Spinal cord (tissue), 10 donors: Measurements from ENCODE around the gene HTR7. TPM values are rescaled to one million over a fixed set of nuclear protein-coding genes. Genes with fewer than 3 reads are reported as not detected.

ENCODE experiments used
- DNase-seq, 6 donors: peaks; one replicate each; pipeline versions ENCODE4 v3.0.0 to v3.0.0-alpha.2; 2013 to 2015; ENCODE audit warnings: low spot score in 6 of 6, low read depth in 4 of 6
- H3K27ac ChIP-seq: one replicate; pipeline ENCODE4 v1.5.1; 2013; ENCODE audit warnings: low read depth, low read length, control low read depth
- H3K27me3 ChIP-seq: one replicate; pipeline ENCODE4 v1.6.1; 2013; ENCODE audit warnings: low read length; ENCODE audit not compliant: control insufficient read depth, insufficient read depth
- H3K36me3 ChIP-seq: one replicate; pipeline ENCODE4 v1.6.1; 2013; ENCODE audit warnings: low read length; ENCODE audit not compliant: control insufficient read depth, insufficient read depth
- H3K4me1 ChIP-seq: one replicate; pipeline ENCODE4 v1.6.1; 2013; ENCODE audit warnings: low read length; ENCODE audit not compliant: control insufficient read depth, insufficient read depth
- H3K4me3 ChIP-seq: one replicate; pipeline ENCODE4 v1.5.1; 2013; ENCODE audit warnings: low read depth, low read length, control low read depth
- H3K9me3 ChIP-seq: one replicate; pipeline ENCODE4 v1.6.1; 2013; ENCODE audit warnings: low read length; ENCODE audit not compliant: control insufficient read depth, insufficient read depth
- WGBS: methylation state at CpG from one replicate; pipeline ENCODE4 v1.1.5; 2013; ENCODE audit warnings: missing lambda C conversion rate; ENCODE audit not compliant: insufficient coverage; 5-methylcytosine and 5-hydroxymethylcytosine counted together
- polyA plus RNA-seq, 2 donors: library from polyadenylated mRNA; unstranded; fragments of 120-200 nt; gene quantifications; one replicate each; pipeline ENCODE4 v1.2.1, GENCODE V29; 2013; ENCODE audit not compliant: insufficient read length in 2 of 2
- small RNA-seq: library from RNA; depleted of rRNA; stranded (forward); fragments of <200 nt; gene quantifications from one replicate; pipeline ENCODE3, GENCODE V24; 2014; ENCODE audit warnings: low replicate concordance
- total RNA-seq, 2 donors: library from RNA; depleted of rRNA in 1 of 2; stranded (reverse); fragments of 120-200 nt in 1 of 2; fragments of >200 nt in 1 of 2; gene quantifications; one replicate each; pipeline versions ENCODE4 v1.2.3 to v1.2.4, GENCODE V29; 2013 to 2014
- donor health status: healthy.

HTR7 gene
- total and polyA plus RNA-seq, 4 donors: 3.0 to 12.4 (median 7.7) TPM

DNA sequence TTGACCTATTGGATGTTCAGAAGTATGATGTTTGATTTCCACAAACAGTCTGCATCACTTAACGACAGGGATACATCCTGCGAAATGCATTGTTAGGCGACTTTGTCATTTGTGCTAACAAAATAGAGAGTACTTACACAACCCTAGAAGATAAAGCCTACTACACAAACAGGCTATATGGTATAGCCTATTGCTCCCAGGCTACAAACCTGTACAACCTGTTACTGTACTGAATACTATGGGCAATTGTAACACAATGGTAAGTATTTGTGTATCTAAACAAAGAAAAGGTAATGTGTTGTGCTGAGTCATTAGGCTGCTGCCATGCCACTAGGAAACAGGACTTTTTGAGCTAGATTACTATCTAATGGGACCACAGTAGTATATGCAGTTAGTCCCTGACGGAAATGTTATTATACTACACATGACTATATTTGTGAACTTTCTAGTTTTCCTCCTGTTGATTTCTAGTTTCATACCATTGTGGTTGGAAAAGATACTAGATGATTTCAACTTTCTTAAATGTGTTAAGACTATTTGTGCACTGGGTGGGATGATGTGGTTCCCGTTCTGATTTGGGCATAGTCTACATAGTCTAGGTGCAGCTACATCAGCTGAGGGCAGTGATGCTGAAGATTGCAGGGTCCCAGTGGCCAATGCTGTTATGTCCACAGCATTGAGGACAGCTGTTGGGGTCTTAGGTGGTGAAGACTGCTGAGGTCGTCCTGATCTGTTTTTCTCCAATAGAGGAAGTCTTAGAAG, 161.7 kb downstream of the HTR7 start:
- 90% methylated on average over 2 of the region's 6 CpGs for WGBS
- DNase-seq: no peak
- no peaks in the 10 kb centered on the region for H3K36me3 ChIP-seq
- H3K4me3 ChIP-seq: no peak overlapping the region
- peaks cover 2% of the 10 kb centered on the region for H3K9me3 ChIP-seq
- H3K4me1 ChIP-seq: no peaks in the 10 kb centered on the region
- H3K27me3 ChIP-seq: no peaks in the 10 kb centered on the region
- no peak overlapping the region for H3K27ac ChIP-seq

Small RNAs within 50 kb of the gene (small RNA-seq; reads per million reads assigned to genes)
- not detected for gene RF00019

Other genes with a start within 250 kb of the HTR7 start
- gene RPP30, start 13.9 kb upstream of the HTR7 start, total RNA-seq: 10 to 100 TPM; 52.4 to 74.6 TPM
- gene RPP30, start 13.9 kb upstream of the HTR7 start, polyA plus RNA-seq: 10 to 100 TPM; 48.5 to 52.1 TPM
- gene ANKRD1, start 63.0 kb upstream of the HTR7 start, total RNA-seq: under 1 TPM in 1 of 2 donors, not detected in 1; 0.17 TPM
- gene ANKRD1, start 63.0 kb upstream of the HTR7 start, polyA plus RNA-seq: under 1 TPM; 0.21 to 0.47 TPM